Cardiac septum (tissue), 1 donor: ENCODE measurements around the gene BCAS3. TPM values are rescaled to one million over a fixed set of nuclear protein-coding genes. Genes with fewer than 3 reads are reported as not detected.
"Not testable (repeated sequence)": the region's sequence is repeated elsewhere in the genome, so short reads cannot be mapped to it uniquely, and the experiment has no call there.

Experiments used
- DNase-seq: peaks from one replicate; pipeline ENCODE4 v3.0.0-alpha.2; 2020; ENCODE audit warnings: low spot score
- intact Hi-C: fragments of 100-400 bp; cut with DNase I; formaldehyde crosslinking; loops from one replicate; pipeline ENCODE4 v1.14.0; 2022
- total RNA-seq: library from RNA; stranded (reverse); fragmentation: NEBNext Ultra II Directional; extraction: Animal tissue kit (Norgen Biotek cat#: 25700); gene quantifications from one replicate; pipeline ENCODE4 v1.2.1, GENCODE V29; 2021
- donor health status: DM: no; HTN: no; CAD: no.

The BCAS3 gene
- total RNA-seq, 1 donor from 2014 or later: 14.8 TPM

DNA sequence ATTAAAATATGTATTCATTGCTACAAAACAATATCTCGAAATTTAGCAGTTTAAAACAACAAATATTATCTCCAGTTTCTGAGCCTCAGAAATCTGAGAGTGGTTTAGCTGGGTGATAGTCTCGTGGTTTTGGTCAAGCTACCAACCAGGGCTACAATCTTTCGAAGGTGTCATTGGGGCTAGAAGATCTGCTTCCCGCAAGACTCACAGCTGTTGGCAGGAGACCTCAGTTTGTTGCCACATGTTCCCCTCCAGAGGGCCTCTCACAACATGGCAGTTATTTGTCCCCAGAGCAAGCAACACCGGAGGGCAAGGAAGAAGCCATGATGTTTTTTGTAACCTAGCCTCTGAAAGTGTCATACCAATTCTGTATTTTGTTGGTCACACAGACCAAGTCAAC is 12.0 kb upstream of the BCAS3 start:
- intact Hi-C loops: no loop called here

DNA sequence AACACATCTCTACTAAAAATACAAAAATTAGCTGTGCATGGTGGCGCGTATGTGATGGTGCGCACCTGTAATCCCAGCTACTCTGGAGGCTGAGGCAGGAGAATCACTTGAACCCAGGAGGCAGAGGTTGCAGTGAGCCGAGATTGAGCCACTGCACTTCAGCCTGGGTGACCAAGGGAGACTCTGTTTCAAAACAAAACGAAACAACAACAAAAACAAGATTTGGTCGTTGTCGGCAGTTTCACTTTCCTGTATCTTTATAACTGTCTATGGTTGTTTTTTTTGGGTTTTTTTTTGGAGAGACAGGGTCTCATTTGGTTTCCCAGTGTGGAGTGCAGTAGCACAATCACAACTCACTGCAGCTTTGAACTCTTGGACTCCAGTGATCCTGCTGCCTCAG is 8.9 kb upstream of the BCAS3 start:
- intact Hi-C loops, DNase-seq: not testable (repeated sequence)

More for the DNA sequence above, 12.0 kb upstream of the BCAS3 start:
- no peak for DNase-seq

DNA sequence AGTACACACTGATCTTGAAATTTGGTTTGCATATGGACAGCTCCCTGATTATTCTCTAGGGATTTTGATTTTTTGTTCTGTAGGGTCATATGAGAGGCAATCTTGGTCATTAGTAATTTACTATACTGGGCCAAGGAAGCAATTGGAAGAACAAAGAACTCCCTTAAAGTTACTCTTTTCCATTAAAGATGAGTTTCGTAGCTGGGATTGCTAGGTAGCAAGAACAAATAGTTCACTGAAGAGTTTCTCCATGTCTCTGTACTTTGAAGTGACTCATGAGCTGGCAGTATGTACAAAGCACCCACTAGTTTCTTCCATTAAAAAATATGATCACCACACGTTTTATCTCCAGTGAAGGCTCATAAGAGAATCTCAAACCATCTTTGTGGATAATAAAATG is 6.2 kb upstream of the BCAS3 start:
- intact Hi-C loops: no loop called here
- DNase-seq: no peak

DNA sequence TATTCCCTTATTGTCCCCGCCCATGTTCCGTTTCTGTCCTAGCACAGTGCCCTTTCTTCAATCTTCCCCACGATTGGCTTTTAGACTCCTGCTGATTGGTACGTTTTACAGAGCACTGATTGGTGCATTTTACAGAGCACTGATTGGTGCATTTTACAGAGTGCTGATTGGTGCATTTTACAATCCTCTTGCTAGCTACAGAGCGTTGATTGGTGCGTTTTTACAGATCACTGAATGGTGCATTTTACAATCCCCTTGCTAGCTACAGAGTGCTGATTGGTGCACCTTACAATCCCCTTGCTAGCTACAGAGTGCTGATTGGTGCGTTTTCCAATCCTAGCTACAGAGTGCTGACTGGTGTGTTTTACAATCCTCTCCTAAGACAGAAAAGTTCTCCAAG is 3.0 kb upstream of the BCAS3 start:
- DNase-seq: not testable (repeated sequence)
- intact Hi-C loops: loop anchor here (5.0 kb wide), 1 partner anchor 72 kb away; the partner anchor contains the start of gene PPM1D

DNA sequence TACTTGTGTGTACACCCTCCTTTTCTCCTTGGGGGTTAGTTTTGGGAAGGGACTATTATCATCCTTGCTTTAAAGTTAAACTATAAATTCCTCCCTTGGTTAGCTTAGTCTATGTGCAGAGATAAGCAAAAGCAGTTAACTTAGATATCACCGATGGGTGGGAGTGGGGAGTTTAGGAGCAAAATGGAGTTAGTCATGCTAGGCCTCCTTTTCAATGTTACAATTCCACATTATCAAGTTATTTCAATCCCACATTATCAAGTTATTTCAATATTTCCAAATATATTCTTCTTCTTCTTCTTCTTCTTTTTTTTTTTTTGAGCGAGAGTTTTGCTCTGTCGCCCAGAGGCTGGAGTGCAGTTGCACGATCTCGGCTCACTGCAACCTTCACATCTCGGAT is 1.7 kb upstream of the BCAS3 start:
- intact Hi-C loops: loop anchor here (5.0 kb wide), 1 partner anchor 74 kb away; the partner anchor contains the start of gene PPM1D

DNA sequence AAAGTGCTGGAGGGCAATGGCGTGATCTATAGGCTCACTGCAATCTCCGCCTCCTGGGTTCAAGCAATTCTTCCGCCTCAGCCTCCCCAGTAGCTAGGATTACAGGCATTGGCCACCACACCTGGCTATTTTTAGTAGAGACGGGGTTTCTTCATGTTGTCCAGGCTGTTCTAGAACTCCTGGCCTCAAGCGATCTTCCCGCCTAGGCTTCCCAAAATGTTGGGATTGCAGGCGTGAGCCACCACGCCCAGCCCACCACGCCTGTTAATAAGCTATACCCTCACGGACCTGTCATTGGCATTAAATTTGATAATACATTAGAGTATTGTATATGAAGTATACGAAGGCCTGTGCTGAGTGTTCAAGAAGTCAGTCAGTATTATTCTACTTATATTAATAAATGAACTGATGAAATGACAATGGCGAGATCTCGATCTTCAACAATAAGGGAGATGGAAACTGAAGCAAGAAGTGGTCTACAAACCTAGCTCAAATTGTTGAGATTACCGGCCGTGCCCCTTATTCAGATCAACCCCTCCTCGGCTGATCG is 818 bp upstream of the BCAS3 start:
- intact Hi-C loops: loop anchor here (5.0 kb wide), 1 partner anchor 75 kb away; the partner anchor contains the start of gene PPM1D
- no peak for DNase-seq

More for the DNA sequence above, 1.7 kb upstream of the BCAS3 start:
- DNase-seq: no peak

DNA sequence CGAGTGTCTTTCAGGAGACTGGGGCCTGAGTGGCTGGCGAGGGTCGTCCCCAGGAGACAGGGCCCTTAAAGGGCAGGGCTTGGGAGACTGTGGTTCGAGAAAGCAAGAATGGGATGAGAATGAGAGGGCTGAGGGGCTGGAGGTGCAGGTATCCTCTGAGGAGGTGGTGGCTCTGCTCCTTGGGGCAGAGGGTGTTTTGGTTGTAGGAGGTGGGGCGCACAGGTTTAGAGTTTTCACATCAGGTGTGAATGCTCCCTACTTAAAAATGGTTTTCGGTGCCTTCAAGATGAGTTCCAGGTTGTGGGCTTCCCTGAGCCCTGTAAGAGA is 430 bp downstream of the BCAS3 start:
- intact Hi-C loops: loop anchor here (5.0 kb wide), 1 partner anchor 76 kb away; the partner anchor contains the start of gene PPM1D
- DNase-seq: no peak

DNA sequence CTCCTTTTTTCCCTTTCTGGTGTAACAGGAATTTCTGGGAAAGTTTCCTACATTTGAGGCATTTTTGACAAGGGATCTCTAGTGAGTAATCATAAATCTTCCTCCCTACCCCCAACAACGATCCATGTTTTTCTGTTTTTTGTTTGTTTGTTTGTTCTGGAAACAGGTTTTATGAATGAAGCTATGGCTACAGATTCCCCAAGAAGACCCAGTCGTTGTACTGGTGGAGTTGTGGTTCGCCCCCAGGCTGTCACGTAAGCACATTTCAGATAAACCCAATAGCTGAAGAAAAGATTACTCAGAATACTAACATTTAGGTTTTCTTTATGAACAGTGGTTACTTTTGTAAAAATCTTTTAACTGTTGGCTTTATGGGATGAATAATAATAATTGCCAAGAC is 1.6 kb downstream of the BCAS3 start:
- DNase-seq: no peak
- intact Hi-C loops: loop anchor here (5.0 kb wide), 1 partner anchor 77 kb away; the partner anchor contains the start of gene PPM1D

DNA sequence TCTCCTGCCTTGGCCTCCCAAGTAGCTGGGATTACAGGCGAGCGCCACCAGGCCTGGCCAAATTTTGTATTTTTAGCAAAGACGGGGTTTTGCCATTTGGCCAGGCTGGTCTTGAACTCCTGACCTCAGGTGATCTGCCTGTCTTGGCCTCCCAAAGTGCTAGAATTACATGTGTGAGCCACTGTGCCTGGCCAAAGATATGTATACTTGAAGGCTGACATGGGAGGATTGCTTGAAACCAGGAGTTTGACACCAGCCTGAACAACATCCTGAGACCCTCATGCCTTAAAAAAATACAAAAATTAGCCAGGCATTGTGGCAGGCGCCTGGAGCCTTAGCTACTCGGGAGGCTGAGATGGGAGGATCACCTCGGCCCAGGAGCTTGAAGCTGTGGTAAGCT is 3.1 kb downstream of the BCAS3 start:
- DNase-seq: no peak
- intact Hi-C loops: no loop called here

DNA sequence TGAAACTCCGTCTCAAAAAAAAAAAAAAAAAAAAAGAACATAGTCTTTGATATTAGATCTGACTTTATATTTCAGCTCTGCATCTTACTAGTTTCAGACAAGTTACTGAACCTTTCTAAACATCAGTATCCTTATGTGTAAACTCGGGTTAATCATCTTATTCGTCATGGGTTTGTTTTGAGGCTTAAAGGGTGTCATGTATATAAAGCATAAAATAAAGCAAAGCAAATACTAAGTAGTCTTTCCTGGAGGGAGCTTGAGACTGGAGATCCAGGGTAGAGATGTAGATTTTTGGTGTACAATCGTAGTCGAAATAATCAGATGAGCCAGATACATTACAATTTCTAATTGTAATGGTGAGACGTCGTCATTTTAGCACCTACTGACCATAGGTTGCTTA is 7.8 kb downstream of the BCAS3 start:
- DNase-seq: no peak
- intact Hi-C loops: no loop called here

DNA sequence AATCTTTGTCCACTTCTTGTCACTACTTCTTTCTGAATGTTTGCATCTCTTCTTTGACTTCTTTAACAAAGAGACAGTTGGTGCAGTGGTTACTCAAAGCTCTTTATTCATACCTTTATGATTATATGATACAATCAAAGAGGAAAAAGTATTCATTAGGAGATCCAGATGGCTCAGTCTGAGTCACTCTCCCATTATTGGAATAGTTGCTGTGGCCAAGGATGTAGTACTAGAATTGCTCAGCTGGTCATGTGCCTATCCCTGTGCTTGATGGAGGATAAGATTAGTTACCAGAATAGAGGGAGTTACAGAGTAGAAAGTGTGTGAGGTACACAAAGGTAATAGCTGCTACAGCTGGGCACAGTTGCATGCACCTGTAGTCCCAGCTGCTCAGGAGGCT is 18.3 kb downstream of the BCAS3 start:
- DNase-seq: no peak
- intact Hi-C loops: no loop called here

DNA sequence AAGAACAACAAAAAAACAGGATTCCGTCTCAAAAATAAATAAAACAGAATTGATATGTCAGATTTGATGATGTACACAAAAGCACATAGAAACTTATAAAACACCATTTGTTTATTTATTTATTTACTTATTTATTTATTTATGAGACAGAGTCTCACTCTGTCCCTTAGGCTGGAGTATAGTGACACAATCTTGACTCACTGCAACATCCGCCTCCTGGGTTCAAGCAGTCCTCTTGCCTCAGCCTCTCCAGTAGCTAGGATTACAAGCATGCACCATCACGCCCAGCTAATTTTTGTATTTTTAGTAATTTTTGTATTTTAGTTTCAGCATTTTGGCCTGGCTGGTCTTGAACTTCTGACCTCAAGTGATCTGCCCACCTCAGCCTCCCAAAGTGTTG is 21.4 kb downstream of the BCAS3 start:
- intact Hi-C loops: no loop called here
- DNase-seq: no peak

DNA sequence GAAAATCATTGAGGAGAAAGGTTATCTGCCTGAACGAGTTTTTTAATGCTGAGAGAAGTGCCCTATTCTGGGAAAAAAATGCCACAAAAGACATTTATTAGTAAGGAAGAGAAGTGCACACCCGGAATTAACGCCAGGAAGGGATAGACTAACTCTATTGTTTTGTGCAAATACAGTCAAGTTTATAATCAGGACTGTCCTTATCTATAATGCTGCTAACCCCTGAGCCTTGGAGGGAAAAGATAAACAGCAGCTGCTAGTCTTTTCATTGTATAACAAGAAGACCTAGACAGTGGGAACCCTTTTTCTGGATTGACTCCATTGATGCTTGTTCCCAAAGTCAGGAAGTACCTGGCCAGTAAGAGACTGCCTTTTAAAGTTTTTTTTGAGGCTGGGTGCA is 26.5 kb downstream of the BCAS3 start:
- intact Hi-C loops: no loop called here
- no peak for DNase-seq

DNA sequence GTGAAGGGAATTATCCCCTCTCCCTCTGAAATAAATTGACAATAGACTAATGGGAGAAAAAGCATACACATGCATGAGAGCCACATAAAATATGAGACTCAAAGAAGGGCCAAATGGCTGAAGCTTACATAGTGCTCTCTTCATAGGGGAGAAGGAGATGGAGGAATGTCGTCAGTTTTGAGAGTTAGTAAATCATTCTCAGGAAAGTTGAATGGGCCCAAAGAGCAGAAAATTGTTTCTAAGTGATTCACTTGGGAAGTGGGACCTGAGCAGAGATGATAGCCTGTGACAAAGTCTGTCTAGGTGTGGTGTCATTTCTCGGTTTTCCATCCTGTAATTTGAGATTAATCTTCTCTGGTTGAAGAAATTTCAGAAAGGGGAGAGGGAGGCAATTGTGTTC is 35.0 kb downstream of the BCAS3 start:
- no peak for DNase-seq
- intact Hi-C loops: no loop called here

DNA sequence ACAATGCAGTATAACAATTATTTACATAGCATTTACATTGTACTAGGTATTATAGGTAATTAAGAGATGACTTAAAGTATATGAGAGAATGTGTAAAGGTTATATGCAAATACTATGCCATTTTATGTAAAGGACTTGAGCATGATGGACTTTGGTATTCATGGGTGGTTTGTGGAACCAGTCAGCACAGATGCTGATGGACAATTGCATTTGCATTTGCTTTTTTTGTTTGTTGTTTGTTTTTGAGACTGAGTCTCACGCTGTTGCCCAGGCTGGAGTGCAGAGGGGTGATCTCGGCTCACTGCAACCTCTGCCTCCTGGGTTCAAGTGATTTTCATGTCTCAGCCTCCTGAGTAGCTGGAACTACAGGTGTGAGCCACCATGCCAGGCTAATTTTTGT is 36.0 kb downstream of the BCAS3 start:
- intact Hi-C loops: no loop called here
- DNase-seq: no peak

DNA sequence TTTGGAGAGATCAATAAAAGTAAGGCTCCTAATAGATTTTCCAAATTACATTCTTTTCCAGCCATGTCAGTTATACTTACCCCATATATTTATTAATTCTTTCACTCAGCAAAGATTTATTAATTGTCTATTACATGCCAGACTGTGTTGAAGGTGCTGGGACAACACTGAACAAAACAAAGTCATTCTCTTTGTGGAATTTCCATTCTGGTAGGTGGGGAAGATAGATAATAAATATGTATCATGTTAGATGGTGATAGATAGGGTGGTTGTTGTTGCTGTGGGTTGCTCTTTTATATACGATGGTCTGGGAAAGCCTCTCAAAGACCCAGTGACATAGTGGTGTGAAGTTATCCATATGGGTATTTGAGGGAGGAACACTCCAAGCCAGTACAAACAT is 39.1 kb downstream of the BCAS3 start:
- no peak for DNase-seq
- intact Hi-C loops: no loop called here

DNA sequence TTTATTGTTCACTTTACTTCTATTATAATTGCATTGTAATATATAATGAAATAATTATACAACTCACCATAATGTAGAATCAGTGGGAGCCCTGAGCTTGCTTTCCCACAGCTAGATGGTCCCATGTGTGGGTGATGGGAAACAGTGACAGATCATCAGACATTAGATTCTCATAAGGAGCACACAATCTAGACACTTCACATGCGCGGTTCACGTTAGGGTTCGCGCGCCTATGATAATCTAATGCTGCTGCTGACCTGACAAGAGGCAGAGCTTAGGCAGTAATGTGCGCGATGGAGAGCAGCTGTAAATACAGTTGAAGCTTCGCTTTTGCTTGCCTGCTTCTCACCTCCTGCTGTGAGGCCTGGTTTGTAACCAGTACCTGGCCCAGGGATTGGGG is 40.2 kb downstream of the BCAS3 start:
- intact Hi-C loops: no loop called here
- DNase-seq: no peak

DNA sequence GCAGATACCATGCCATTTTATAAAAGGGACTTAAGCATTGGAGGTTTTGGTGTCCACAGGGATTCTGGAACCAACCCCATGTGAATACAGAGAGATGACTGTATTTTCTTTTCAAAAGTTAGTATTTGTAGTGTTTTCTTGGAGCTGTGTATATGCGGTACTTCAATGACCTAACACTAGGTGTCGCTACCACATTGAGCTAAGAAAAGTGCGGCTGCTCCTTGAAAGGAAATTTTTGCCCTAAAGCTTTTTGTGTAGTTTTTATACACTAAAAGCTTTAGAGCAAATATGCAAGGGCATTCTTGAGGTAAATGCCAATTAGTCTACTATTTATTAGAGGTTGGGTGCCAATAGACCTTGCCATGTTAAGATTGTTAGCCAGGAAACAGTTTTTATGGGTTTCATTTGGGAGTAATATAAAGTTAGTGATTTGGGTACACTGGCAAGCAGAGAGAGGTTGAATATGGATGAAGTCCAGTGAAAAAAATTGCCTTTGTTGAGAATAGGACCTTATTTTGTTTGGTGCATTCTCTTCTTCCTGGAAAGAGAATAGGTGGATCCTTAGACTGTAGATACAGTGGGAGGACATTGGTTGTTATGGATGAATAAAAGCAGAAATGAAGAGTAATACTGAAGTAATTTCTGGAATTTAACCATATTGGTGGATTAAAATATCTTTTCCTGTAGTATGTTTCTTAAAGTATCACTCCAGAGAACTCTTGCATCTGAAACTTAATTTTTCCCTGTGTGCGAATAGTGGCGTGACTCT is 43.3 kb downstream of the BCAS3 start:
- intact Hi-C loops: loop anchor here (10.0 kb wide), 1 partner anchor 694 kb away; no protein-coding TSS in a partner anchor
- DNase-seq: no peak

DNA sequence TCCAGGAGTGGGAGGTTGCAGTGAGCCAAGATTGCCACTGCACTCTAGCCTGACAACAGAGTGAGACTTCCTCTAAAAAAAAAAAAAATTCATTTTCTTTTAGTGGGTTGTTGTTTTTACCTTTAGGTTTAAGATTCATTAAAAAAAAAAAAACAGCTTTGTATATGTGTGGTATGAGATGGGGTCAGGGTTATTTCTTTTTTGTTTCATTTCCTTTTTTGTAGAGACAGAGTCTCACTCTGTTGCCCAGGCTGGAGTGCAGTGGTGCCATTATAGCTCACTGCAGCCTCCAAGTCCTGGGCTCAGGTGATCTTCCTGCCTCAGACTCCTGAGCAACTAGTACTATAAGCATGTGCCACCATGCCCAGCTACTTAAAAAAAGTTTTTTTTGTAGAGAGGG is 47.0 kb downstream of the BCAS3 start:
- DNase-seq: no peak
- intact Hi-C loops: loop anchor here (10.0 kb wide), 1 partner anchor 690 kb away; no protein-coding TSS in a partner anchor

DNA sequence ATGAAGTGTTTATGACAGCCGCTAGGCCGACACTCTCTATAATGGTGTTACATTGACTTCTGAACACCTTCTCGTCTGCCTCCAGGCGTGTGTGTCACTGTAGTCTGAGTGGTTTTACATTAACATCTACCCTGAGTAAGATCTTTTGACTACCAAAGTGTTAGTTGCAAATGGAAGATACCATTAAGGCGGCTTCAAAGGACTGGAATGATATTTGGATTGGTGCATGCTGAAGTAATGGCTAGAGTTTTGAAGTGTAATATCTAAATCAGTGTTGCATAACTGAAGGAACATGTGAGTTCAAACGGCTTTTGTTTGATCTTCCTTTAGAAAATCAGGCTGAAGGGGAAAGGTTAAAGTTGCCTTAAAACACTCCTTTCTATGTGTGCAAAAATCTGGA is 52.2 kb downstream of the BCAS3 start:
- no peak for DNase-seq
- intact Hi-C loops: loop anchor here (10.0 kb wide), 1 partner anchor 685 kb away; no protein-coding TSS in a partner anchor

DNA sequence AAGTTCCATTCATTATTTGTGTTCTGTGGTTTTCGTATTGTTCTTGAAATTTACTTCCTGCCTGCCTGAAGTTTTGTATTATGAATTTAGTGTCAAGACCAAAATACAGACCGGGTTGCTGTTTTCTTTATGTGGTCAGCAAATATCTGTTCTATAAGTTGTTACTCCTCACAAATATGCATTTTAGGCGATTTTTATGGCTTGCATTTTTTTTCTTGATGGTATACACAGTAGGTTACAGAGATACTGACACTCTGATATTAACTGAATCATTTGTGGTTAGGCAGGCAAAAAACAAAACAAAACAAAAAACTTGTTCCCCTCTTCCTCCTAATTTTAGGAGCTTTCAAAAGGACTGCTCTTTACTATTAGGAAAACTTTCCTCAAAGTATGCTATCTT is 52.6 kb downstream of the BCAS3 start:
- intact Hi-C loops: no loop called here

More for the DNA sequence above, 52.6 kb downstream of the BCAS3 start:
- no peak for DNase-seq
